HEK293 (cell line): ENCODE measurements around the gene EIF1.
A peak's percentile ranks its signal among the peaks of the same experiment; 100 is the strongest.

Source experiments
- GLIS1 ChIP-seq: fragments of 450-650 bp; formaldehyde crosslinking; IDR thresholded peaks from 2 replicates; pipeline ENCODE4 v1.5.1; 2016; ENCODE audit warnings: missing biosample characterization, missing genetic modification characterization
- PRDM1 ChIP-seq: fragments of 450-650 bp; formaldehyde crosslinking; IDR thresholded peaks from 2 replicates; pipeline ENCODE4; 2016; ENCODE audit warnings: missing biosample characterization, missing genetic modification characterization
- PRDM6 ChIP-seq: fragments of 450-650 bp; formaldehyde crosslinking; IDR thresholded peaks from 2 replicates; pipeline ENCODE4 v1.5.1; 2017; ENCODE audit warnings: missing biosample characterization, missing genetic modification characterization
- ZBTB20 ChIP-seq: fragments of 450-650 bp; formaldehyde crosslinking; IDR thresholded peaks from 2 replicates; pipeline ENCODE4 v1.5.1; 2016; ENCODE audit warnings: missing biosample characterization, missing genetic modification characterization
- ZNF132 ChIP-seq: fragments of 450-650 bp; formaldehyde crosslinking; IDR thresholded peaks from 2 replicates; pipeline ENCODE4 v1.5.1; 2017; ENCODE audit warnings: missing biosample characterization, missing genetic modification characterization, borderline replicate concordance
- ZNF24 ChIP-seq: fragments of 450-650 bp; formaldehyde crosslinking; IDR thresholded peaks from 2 replicates; pipeline ENCODE4 v1.5.1; 2016; ENCODE audit warnings: missing biosample characterization, missing genetic modification characterization
- ZNF292 ChIP-seq: fragments of 450-650 bp; formaldehyde crosslinking; IDR thresholded peaks from 2 replicates; pipeline ENCODE4 v1.5.1; 2016; ENCODE audit warnings: low read depth, missing biosample characterization, missing genetic modification characterization, borderline replicate concordance
- ZNF324 ChIP-seq: fragments of 450-650 bp; formaldehyde crosslinking; IDR thresholded peaks from 2 replicates; pipeline ENCODE4 v1.5.1; 2016; ENCODE audit warnings: missing biosample characterization, missing genetic modification characterization
- ZNF391 ChIP-seq: fragments of 450-650 bp; formaldehyde crosslinking; IDR thresholded peaks from 2 replicates; pipeline ENCODE4 v1.5.1; 2016; ENCODE audit warnings: low read depth, missing biosample characterization, missing genetic modification characterization, borderline replicate concordance
- ZNF548 ChIP-seq: fragments of 450-650 bp; formaldehyde crosslinking; IDR thresholded peaks from 2 replicates; pipeline ENCODE4 v1.5.1; 2016; ENCODE audit warnings: missing biosample characterization, missing genetic modification characterization
- ZNF624 ChIP-seq: fragments of 450-650 bp; formaldehyde crosslinking; IDR thresholded peaks from 2 replicates; pipeline ENCODE4 v1.5.1; 2017; ENCODE audit warnings: missing biosample characterization, missing genetic modification characterization
- ZNF654 ChIP-seq: fragments of 450-650 bp; formaldehyde crosslinking; IDR thresholded peaks from 2 replicates; pipeline ENCODE4 v1.5.1; 2016; ENCODE audit warnings: low read depth, missing biosample characterization, missing genetic modification characterization
- ZNF692 ChIP-seq: fragments of 450-650 bp; formaldehyde crosslinking; IDR thresholded peaks from 2 replicates; pipeline ENCODE4 v1.5.1; 2016; ENCODE audit warnings: missing biosample characterization, missing genetic modification characterization
- ZNF792 ChIP-seq: fragments of 450-650 bp; formaldehyde crosslinking; IDR thresholded peaks from 2 replicates; pipeline ENCODE4 v1.5.1; 2016; ENCODE audit warnings: missing biosample characterization, missing genetic modification characterization
- ZNF843 ChIP-seq: fragments of 450-650 bp; formaldehyde crosslinking; IDR thresholded peaks from 2 replicates; pipeline ENCODE4 v1.5.1; 2016; ENCODE audit warnings: missing biosample characterization, missing genetic modification characterization
- ZSCAN30 ChIP-seq: fragments of 450-650 bp; IDR thresholded peaks from 2 replicates; pipeline ENCODE4 v1.5.1; 2018; ENCODE audit warnings: missing biosample characterization, mild to moderate bottlenecking, missing genetic modification characterization, moderate library complexity
- TF ChIP-seq, protein P1 (sequence below): fragments of 450-650 bp; formaldehyde crosslinking; IDR thresholded peaks from 2 replicates; pipeline ENCODE4 v1.5.1; 2016; ENCODE audit warnings: missing biosample characterization, missing genetic modification characterization
- TF ChIP-seq, protein P2 (sequence below): fragments of 450-650 bp; formaldehyde crosslinking; IDR thresholded peaks from 2 replicates; pipeline ENCODE4 v1.5.1; 2016; ENCODE audit warnings: missing biosample characterization, missing genetic modification characterization
- TF ChIP-seq, protein P3 (sequence below): fragments of 450-650 bp; formaldehyde crosslinking; IDR thresholded peaks from 2 replicates; pipeline ENCODE4 v1.5.1; 2016; ENCODE audit warnings: missing biosample characterization, missing genetic modification characterization, low read depth

EIF1 gene

GRCh38 chr17:41647940-41648410, 40.7 kb upstream of the EIF1 start (continued):
- TF ChIP-seq ZNF692 (tag by site-specific recombination): peak; percentile 33; the same call in 1 of the 2 replicates
- TF ChIP-seq ZNF654 (tag by site-specific recombination): peak; percentile 96
- TF ChIP-seq ZBTB20 (tag by site-specific recombination): peak; percentile 65
- TF ChIP-seq, protein P1, sequence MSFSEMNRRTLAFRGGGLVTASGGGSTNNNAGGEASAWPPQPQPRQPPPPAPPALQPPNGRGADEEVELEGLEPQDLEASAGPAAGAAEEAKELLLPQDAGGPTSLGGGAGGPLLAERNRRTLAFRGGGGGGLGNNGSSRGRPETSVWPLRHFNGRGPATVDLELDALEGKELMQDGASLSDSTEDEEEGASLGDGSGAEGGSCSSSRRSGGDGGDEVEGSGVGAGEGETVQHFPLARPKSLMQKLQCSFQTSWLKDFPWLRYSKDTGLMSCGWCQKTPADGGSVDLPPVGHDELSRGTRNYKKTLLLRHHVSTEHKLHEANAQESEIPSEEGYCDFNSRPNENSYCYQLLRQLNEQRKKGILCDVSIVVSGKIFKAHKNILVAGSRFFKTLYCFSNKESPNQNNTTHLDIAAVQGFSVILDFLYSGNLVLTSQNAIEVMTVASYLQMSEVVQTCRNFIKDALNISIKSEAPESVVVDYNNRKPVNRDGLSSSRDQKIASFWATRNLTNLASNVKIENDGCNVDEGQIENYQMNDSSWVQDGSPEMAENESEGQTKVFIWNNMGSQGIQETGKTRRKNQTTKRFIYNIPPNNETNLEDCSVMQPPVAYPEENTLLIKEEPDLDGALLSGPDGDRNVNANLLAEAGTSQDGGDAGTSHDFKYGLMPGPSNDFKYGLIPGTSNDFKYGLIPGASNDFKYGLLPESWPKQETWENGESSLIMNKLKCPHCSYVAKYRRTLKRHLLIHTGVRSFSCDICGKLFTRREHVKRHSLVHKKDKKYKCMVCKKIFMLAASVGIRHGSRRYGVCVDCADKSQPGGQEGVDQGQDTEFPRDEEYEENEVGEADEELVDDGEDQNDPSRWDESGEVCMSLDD (tag by site-specific recombination): peak; percentile 90
- TF ChIP-seq ZNF792 (tag by site-specific recombination): no peak
- TF ChIP-seq ZNF548: no peak
- peak; percentile 11; the same call in 1 of the 2 replicates for TF ChIP-seq ZNF843 (tag by site-specific recombination)
- no peak for TF ChIP-seq PRDM6 (tag by site-specific recombination)
- peak; percentile 78; the same call in 1 of the 2 replicates for TF ChIP-seq ZNF324 (tag by site-specific recombination)
- TF ChIP-seq PRDM1 (tag by site-specific recombination): no peak
- peak; percentile 53 for TF ChIP-seq GLIS1
- 0 out of 2 replicates have a peak, but pooled peaks have one; percentile 60 for TF ChIP-seq ZNF391 (tag by site-specific recombination)
- TF ChIP-seq, protein P2, sequence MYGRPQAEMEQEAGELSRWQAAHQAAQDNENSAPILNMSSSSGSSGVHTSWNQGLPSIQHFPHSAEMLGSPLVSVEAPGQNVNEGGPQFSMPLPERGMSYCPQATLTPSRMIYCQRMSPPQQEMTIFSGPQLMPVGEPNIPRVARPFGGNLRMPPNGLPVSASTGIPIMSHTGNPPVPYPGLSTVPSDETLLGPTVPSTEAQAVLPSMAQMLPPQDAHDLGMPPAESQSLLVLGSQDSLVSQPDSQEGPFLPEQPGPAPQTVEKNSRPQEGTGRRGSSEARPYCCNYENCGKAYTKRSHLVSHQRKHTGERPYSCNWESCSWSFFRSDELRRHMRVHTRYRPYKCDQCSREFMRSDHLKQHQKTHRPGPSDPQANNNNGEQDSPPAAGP: peak; percentile 54
- TF ChIP-seq, protein P3, sequence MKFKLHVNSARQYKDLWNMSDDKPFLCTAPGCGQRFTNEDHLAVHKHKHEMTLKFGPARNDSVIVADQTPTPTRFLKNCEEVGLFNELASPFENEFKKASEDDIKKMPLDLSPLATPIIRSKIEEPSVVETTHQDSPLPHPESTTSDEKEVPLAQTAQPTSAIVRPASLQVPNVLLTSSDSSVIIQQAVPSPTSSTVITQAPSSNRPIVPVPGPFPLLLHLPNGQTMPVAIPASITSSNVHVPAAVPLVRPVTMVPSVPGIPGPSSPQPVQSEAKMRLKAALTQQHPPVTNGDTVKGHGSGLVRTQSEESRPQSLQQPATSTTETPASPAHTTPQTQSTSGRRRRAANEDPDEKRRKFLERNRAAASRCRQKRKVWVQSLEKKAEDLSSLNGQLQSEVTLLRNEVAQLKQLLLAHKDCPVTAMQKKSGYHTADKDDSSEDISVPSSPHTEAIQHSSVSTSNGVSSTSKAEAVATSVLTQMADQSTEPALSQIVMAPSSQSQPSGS (tag by site-specific recombination): no peak
- TF ChIP-seq ZNF24 (tag by site-specific recombination): 0 out of 2 replicates have a peak, but pooled peaks have one; percentile 52
- no peak; the same call in 1 of the 2 replicates for TF ChIP-seq ZSCAN30 (tag by site-specific recombination)
- no peak for TF ChIP-seq ZNF292
- no peak for TF ChIP-seq ZNF132 (tag by site-specific recombination)
- no peak for TF ChIP-seq ZNF624 (tag by site-specific recombination)
- TF ChIP-seq, all 188 proteins: peak for 36
